Smooth muscle cell of the brain vasculature (primary cell): Measurements from ENCODE around the gene CD28.
"Not testable (repeated sequence)": the region's sequence is repeated elsewhere in the genome, so short reads cannot be mapped to it uniquely, and the experiment has no call there.

ENCODE experiments used
- DNase-seq: peaks from one replicate; pipeline ENCODE4 v3.0.0-alpha.2; 2012; ENCODE audit warnings: low read depth, low spot score

Gene CD28

GRCh38 chr2:203783496-203784203 lies 77.2 kb downstream of the CD28 start:
- DNase-seq, result no peak

GRCh38 chr2:203784710-203785270 lies 78.4 kb downstream of the CD28 start:
- DNase-seq, result not testable (repeated sequence)

- not testable (repeated sequence) for DNase-seq
These were observed 79.1 kb downstream of the CD28 start for GRCh38 chr2:203785391-203786110.

- DNase-seq, result no peak
These were observed 80.3 kb downstream of the CD28 start for GRCh38 chr2:203786549-203787351.

- DNase-seq, result no peak
These were observed 81.5 kb downstream of the CD28 start for GRCh38 chr2:203787979-203788378.
